GM23248 (cell line): Measurements from ENCODE around the gene CD38. TPM values are rescaled to one million over a fixed set of nuclear protein-coding genes. Genes with fewer than 3 reads are reported as not detected.
"Not testable (repeated sequence)": the region's sequence is repeated elsewhere in the genome, so short reads cannot be mapped to it uniquely, and the experiment has no call there.

ENCODE experiments used
- DNase-seq: peaks from one replicate; pipeline ENCODE4 v3.0.0-alpha.2; 2015
- H2AFZ ChIP-seq: fragments of 200-600 bp; sonication (generic); 2 replicates; pipeline ENCODE4 v1.6.1; 2016; ENCODE audit warnings: antibody characterized with exemption
- H3F3A ChIP-seq: fragments of 200-600 bp; sonication (generic); 2 replicates; pipeline ENCODE4 v1.6.1; 2016; ENCODE audit warnings: mild to moderate bottlenecking, antibody characterized with exemption, mixed run types; ENCODE audit not compliant: insufficient read depth
- H3K27ac ChIP-seq: fragments of 200-600 bp; sonication (generic); 2 replicates; pipeline ENCODE4 v1.5.1; 2016; ENCODE audit warnings: mild to moderate bottlenecking
- H3K27me3 ChIP-seq: fragments of 200-600 bp; sonication (generic); replicated peaks from 2 replicates; pipeline ENCODE4 v1.6.1; 2016; ENCODE audit warnings: mild to moderate bottlenecking; ENCODE audit not compliant: insufficient read depth
- H3K36me3 ChIP-seq: fragments of 200-600 bp; sonication (generic); 2 replicates; pipeline ENCODE4 v1.6.1; 2016; ENCODE audit warnings: low read depth, mild to moderate bottlenecking
- H3K4me1 ChIP-seq: fragments of 200-600 bp; sonication (generic); 2 replicates; pipeline ENCODE4 v1.6.1; 2016; ENCODE audit warnings: mild to moderate bottlenecking; ENCODE audit not compliant: insufficient read depth
- H3K4me2 ChIP-seq: fragments of 200-600 bp; sonication (generic); one replicate; pipeline ENCODE4 v1.6.1; 2016; ENCODE audit warnings: mild to moderate bottlenecking; ENCODE audit not compliant: unreplicated experiment
- H3K4me3 ChIP-seq: fragments of 200-600 bp; sonication (generic); 2 replicates; pipeline ENCODE4 v1.5.1; 2016; ENCODE audit warnings: mild to moderate bottlenecking
- H3K79me2 ChIP-seq: fragments of 200-600 bp; sonication (generic); 2 replicates; pipeline ENCODE4 v1.6.1; 2016; ENCODE audit warnings: mild to moderate bottlenecking; ENCODE audit not compliant: insufficient read depth
- H3K9ac ChIP-seq: fragments of 200-600 bp; sonication (generic); 2 replicates; pipeline ENCODE4 v1.6.1; 2016; ENCODE audit warnings: mild to moderate bottlenecking
- H3K9me2 ChIP-seq: fragments of 200-600 bp; sonication (generic); 2 replicates; pipeline ENCODE4 v1.6.1; 2016; ENCODE audit warnings: mixed run types, mild to moderate bottlenecking, moderate library complexity; ENCODE audit not compliant: insufficient read depth
- H3K9me3 ChIP-seq: fragments of 200-600 bp; sonication (generic); one replicate; pipeline ENCODE4 v1.6.1; 2017; ENCODE audit warnings: low read depth
- H4K20me1 ChIP-seq: fragments of 200-600 bp; sonication (generic); 2 replicates; pipeline ENCODE4 v1.6.0; 2016; ENCODE audit not compliant: insufficient read depth
- EZH2 ChIP-seq: fragments of 200-600 bp; sonication (generic); IDR thresholded peaks from 2 replicates; pipeline ENCODE4 v1.6.1; 2018; ENCODE audit warnings: antibody characterized with exemption, mild to moderate bottlenecking; ENCODE audit not compliant: insufficient read depth, poor library complexity, severe bottlenecking
- EZH2phosphoT487 ChIP-seq: fragments of 200-600 bp; sonication (generic); IDR thresholded peaks from 2 replicates; pipeline ENCODE4 v1.6.1; 2018; ENCODE audit warnings: antibody characterized with exemption, moderate library complexity, mild to moderate bottlenecking, low read depth; ENCODE audit not compliant: insufficient read depth
- WGBS, 2 experiments: methylation state at CpG; one replicate each; pipeline ENCODE4 v1.1.6; 2015 to 2017; ENCODE audit warnings: low lambda C conversion rate in 2 of 2, low coverage in 1 of 2; ENCODE audit errors: missing lambda C conversion rate in 2 of 2; 5-methylcytosine and 5-hydroxymethylcytosine counted together
- in situ Hi-C: fragments of 300-500 bp; cut with MboI; formaldehyde crosslinking; loops from 2 replicates; pipeline ENCODE4 v1.15.0; 2020
- polyA plus RNA-seq: library from polyadenylated mRNA; unstranded; fragments of >200 nt; fragmentation: Nextera tagmentation; extraction: Ambion mirVana; gene quantifications from 2 replicates; pipeline ENCODE4 v1.2.1, GENCODE V29; 2016
- total RNA-seq: library from RNA; depleted of rRNA; stranded (reverse); fragments of >200 nt; shearing (Covaris generic); gene quantifications from 2 replicates; pipeline ENCODE4 v1.2.3, GENCODE V29; 2014

CD38 gene
- total and polyA plus RNA-seq, 2 experiments from 2014 or later = not detected

DNA sequence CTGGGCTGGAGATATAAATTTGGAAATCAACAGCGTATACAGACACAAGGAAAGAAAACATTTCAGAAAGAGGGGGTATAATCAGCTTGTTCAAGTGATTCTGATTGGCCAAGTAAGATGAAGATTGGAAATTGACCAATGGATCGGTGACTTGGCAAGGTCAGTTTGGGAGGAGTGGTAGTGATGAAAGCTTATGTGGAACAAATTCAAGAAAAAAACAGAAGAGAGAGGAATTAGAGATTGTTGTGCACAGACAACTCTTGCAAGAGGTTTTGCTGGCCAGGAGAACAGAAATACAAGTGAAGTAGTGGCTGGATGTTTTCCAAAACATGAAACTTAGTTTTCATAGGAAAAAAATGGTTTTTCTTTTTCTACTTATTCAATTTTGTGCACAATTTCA is 16.3 kb downstream of the CD38 start:
- in situ Hi-C loops = no loop called here
- no peak for TF ChIP-seq EZH2
- no peak for TF ChIP-seq EZH2phosphoT487
- H3K4me1 ChIP-seq = no peaks in the 10 kb centered on the region
- no peaks in the 10 kb centered on the region for H3K9me2 ChIP-seq
- H3K4me2 ChIP-seq = no peak overlapping the region
- no peaks in the 10 kb centered on the region for H3K9me3 ChIP-seq
- H3K27me3 ChIP-seq = peaks cover 62% of the 10 kb centered on the region
- WGBS, 2 experiments = 40 to 54% methylated on average over 2 of the region's 2 CpGs
- H4K20me1 ChIP-seq = no peaks in the 10 kb centered on the region
- no peak overlapping the region for H3K9ac ChIP-seq
- no peaks in the 10 kb centered on the region for H3K36me3 ChIP-seq
- H3K27ac ChIP-seq = no peak overlapping the region
- H3F3A ChIP-seq = no peaks in the 10 kb centered on the region
- no peak overlapping the region for H2AFZ ChIP-seq
- H3K79me2 ChIP-seq = no peaks in the 10 kb centered on the region
- no peak for DNase-seq
- no peak overlapping the region for H3K4me3 ChIP-seq

DNA sequence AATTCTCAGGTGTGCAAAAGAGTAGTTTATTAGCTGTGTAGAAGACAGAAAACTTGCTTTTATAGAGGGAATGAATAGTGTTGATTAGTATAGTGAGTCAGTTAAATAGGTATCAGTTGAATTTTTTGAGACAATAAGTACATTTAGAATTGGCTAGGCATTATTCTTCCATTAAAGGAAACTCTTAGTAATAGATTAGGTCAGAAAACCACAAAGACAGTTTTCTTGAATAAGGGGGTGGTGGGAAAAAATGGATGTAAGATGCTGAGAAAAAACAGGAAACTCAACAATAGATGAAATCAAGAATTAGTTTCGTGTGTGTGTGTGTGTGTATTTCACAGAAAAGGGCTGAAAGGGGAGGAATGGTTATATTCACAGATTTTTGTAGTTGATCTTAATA is 16.8 kb downstream of the CD38 start:
- H2AFZ ChIP-seq = no peak overlapping the region
- H3K4me1 ChIP-seq = no peaks in the 10 kb centered on the region
- no peak overlapping the region for H3K4me2 ChIP-seq
- H3F3A ChIP-seq = no peaks in the 10 kb centered on the region
- no peaks in the 10 kb centered on the region for H3K36me3 ChIP-seq
- H3K9ac ChIP-seq = no peak overlapping the region
- DNase-seq = peak; percentile 6
- no peaks in the 10 kb centered on the region for H3K9me3 ChIP-seq
- H3K27me3 ChIP-seq = peaks cover 62% of the 10 kb centered on the region
- in situ Hi-C loops = no loop called here
- TF ChIP-seq EZH2phosphoT487 (no peak), EZH2 (no peak)
- 61 to 94% methylated on average over 1 of the region's 1 CpG for WGBS, 2 experiments
- H3K79me2 ChIP-seq = no peaks in the 10 kb centered on the region
- H4K20me1 ChIP-seq = no peaks in the 10 kb centered on the region
- no peak overlapping the region for H3K27ac ChIP-seq
- no peak overlapping the region for H3K4me3 ChIP-seq
- no peaks in the 10 kb centered on the region for H3K9me2 ChIP-seq

DNA sequence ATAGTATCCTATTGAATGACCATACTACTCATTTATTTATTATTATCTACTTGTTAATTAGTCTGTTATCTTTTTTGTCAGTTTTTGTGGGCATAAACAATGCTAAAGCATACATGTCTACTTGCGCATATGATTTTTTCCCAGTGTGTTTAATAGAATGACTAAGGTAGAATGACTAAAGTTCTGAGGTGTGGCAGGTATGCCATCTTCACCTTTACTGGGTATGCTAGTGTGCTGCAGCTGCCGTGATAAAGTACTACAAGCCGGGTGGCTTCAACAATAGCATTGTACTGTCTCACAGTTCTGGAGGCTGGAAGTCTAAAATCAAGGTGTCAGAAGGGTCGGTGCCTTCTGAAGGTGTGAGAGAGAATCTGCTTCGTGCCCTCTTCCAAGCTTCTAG is 19.2 kb downstream of the CD38 start:
- H3K9ac ChIP-seq = no peak overlapping the region
- H3K36me3 ChIP-seq = no peaks in the 10 kb centered on the region
- H3K4me3 ChIP-seq = no peak overlapping the region
- 66 to 67% methylated on average over 5 of the region's 5 CpGs for WGBS, 2 experiments
- H3K9me3 ChIP-seq = no peaks in the 10 kb centered on the region
- no peak overlapping the region for H3K27ac ChIP-seq
- H3K4me2 ChIP-seq = no peak overlapping the region
- H3K27me3 ChIP-seq = peaks cover 86% of the 10 kb centered on the region
- no peaks in the 10 kb centered on the region for H3K79me2 ChIP-seq
- H2AFZ ChIP-seq = no peak overlapping the region
- H3F3A ChIP-seq = no peaks in the 10 kb centered on the region
- no peaks in the 10 kb centered on the region for H4K20me1 ChIP-seq
- in situ Hi-C loops = no loop called here
- H3K9me2 ChIP-seq = no peaks in the 10 kb centered on the region
- TF ChIP-seq EZH2 (no peak), EZH2phosphoT487 (no peak)
- DNase-seq = no peak
- H3K4me1 ChIP-seq = no peaks in the 10 kb centered on the region

DNA sequence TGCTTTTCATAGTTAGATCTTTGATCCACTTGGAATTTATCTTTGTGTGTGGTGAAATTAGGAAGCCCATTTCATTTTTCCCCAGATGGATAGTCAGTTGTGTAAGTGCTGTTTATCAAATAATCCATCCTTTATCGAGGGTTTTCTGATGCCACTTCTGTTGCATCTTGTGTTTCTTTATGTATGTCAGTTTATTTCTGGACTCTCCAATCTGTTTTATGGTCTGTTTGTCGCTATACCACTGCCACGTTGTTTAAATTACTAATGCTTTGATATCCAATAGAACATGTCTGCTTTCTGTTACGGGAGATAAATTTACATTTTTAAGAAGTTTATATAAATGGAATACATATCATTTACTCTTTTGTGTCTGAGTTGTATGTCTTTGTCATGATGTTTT is 21.0 kb downstream of the CD38 start:
- 37 to 38% methylated on average over 4 of the region's 4 CpGs for WGBS, 2 experiments
- in situ Hi-C loops = no loop called here
- peaks cover 84% of the 10 kb centered on the region for H3K27me3 ChIP-seq

DNA sequence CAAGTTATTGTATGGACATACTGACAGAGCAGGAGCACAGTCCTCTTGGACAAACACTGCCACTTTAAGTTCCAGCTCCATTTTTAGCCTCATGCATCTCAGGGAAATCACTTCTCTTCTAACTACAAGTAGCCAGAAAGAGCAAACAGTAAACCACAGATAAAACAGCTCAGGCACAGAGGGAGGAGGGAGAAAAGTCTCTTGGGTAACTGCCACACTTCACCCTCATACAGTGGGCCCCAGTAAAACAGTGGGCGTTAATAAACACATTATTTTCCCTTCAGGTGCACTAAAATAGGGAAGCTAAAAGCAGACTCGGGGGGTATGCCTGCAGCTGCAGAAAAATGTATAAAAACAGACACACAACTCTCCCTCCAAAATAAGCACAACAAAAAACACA is 21.6 kb downstream of the CD38 start:
- Histone ChIP-seq H3K27me3 (peaks cover 82% of the 10 kb centered on the region), H3K9me2 (no peaks in the 10 kb centered on the region), H3K9ac (no peak overlapping the region), H3K4me1 (no peaks in the 10 kb centered on the region), H2AFZ (no peak overlapping the region), H3K4me3 (no peak overlapping the region), H3F3A (no peaks in the 10 kb centered on the region), H3K79me2 (no peaks in the 10 kb centered on the region), H3K36me3 (no peaks in the 10 kb centered on the region), H4K20me1 (no peaks in the 10 kb centered on the region), H3K27ac (no peak overlapping the region), H3K4me2 (no peak overlapping the region), H3K9me3 (no peaks in the 10 kb centered on the region)
- no peak for DNase-seq
- in situ Hi-C loops = loop anchor here (10.0 kb wide), 1 partner anchor 155 kb away; no protein-coding TSS in a partner anchor
- TF ChIP-seq EZH2phosphoT487 (no peak), EZH2 (no peak)
- WGBS, 2 experiments = 42 to 48% methylated on average over 2 of the region's 2 CpGs

More for the DNA sequence above, 21.0 kb downstream of the CD38 start:
- no peak for DNase-seq
- no peaks in the 10 kb centered on the region for H3K9me3 ChIP-seq
- no peak overlapping the region for H3K27ac ChIP-seq
- H2AFZ ChIP-seq = no peak overlapping the region
- H3K79me2 ChIP-seq = no peaks in the 10 kb centered on the region
- no peak overlapping the region for H3K4me3 ChIP-seq
- no peaks in the 10 kb centered on the region for H3K9me2 ChIP-seq
- H3K4me1 ChIP-seq = no peaks in the 10 kb centered on the region
- H4K20me1 ChIP-seq = no peaks in the 10 kb centered on the region
- no peak overlapping the region for H3K9ac ChIP-seq
- no peak overlapping the region for H3K4me2 ChIP-seq
- TF ChIP-seq EZH2phosphoT487 (no peak), EZH2 (no peak)
- H3K36me3 ChIP-seq = no peaks in the 10 kb centered on the region
- no peaks in the 10 kb centered on the region for H3F3A ChIP-seq

DNA sequence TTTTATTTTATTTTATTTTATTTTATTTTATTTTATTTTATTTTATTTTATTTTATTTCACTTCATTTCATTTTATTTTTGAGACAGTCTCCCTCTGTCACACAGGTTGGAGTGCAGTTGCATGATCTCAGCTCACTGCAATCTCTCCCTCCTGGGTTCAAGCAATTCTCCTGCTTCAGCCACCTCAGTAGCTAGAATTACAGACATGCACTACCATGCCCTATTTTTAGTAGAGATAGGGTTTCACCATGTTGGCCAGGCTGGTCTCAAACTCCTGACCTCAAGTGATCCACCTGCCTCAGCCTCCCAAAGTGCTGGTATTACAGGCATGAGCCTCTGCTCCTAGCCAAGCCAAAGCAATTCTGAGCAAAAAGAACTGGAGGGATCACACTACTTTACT is 24.4 kb downstream of the CD38 start:
- H3K79me2 ChIP-seq, H3K27ac ChIP-seq, H3K4me2 ChIP-seq, H3F3A ChIP-seq, H4K20me1 ChIP-seq, H3K9ac ChIP-seq, H3K36me3 ChIP-seq, H2AFZ ChIP-seq, H3K4me3 ChIP-seq, H3K9me2 ChIP-seq, H3K4me1 ChIP-seq, H3K9me3 ChIP-seq, DNase-seq: not testable (repeated sequence)
- peaks cover 66% of the 10 kb centered on the region for H3K27me3 ChIP-seq
- in situ Hi-C loops = loop anchor here (10.0 kb wide), 1 partner anchor 152 kb away; no protein-coding TSS in a partner anchor
